ENCODE measurements around the gene C10orf143.

The C10orf143 gene

GRCh38 chr10:130052193-130052592, 58.4 kb downstream of the C10orf143 start:
- POLR2A ChIA-PET: no interaction called here
- Histone ChIP-seq H3K4me3 (ENCODE audit: low read depth, low read length) (no peak overlapping the region), H3K9me3 (ENCODE audit: control insufficient read depth, insufficient read depth, low read depth, low read length) (no peaks in the 10 kb centered on the region; the same call in 1 of the 2 replicates), H3K4me1 (ENCODE audit: control insufficient read depth, insufficient read depth, low read length) (no peaks in the 10 kb centered on the region), H3K36me3 (ENCODE audit: control insufficient read depth in 2 of 2, insufficient read depth in 1 of 2, low read length in 2 of 2) (no peaks in the 10 kb centered on the region), H3K27ac (ENCODE audit: extremely low read depth, low read depth, low read length) (no peak overlapping the region)
- TF ChIP-seq ZNF211 (tag by site-specific recombination; IDR thresholded peaks at IDR 0.05; ENCODE audit: low read depth) (no peak), ZNF266 (tag by site-specific recombination; IDR thresholded peaks at IDR 0.05; ENCODE audit: low read depth) (no peak), INSM2 (tag by site-specific recombination; IDR thresholded peaks at IDR 0.05) (no peak)
- CTCF ChIA-PET: no interaction called here

GRCh38 chr10:130050721-130051120, 59.9 kb downstream of the C10orf143 start:
- Histone ChIP-seq H3K4me3 (ENCODE audit: low read depth, low read length) (no peak overlapping the region), H3K27ac (ENCODE audit: extremely low read depth, low read depth, low read length) (no peak overlapping the region), H3K4me1 (ENCODE audit: control insufficient read depth, insufficient read depth, low read length) (no peaks in the 10 kb centered on the region), H3K9me3 (ENCODE audit: control insufficient read depth, insufficient read depth, low read depth, low read length) (no peaks in the 10 kb centered on the region), H3K36me3 (ENCODE audit: control insufficient read depth in 2 of 2, insufficient read depth in 1 of 2, low read length in 2 of 2) (no peaks in the 10 kb centered on the region)
- no peak for TF ChIP-seq ZFP41 (tag by site-specific recombination; IDR thresholded peaks at IDR 0.05; ENCODE audit: borderline replicate concordance)
- no peak for TF ChIP-seq ZNF274 (IDR thresholded peaks at IDR 0.05; ENCODE audit: low read length)
- TF ChIP-seq ZNF274 (tag by site-specific recombination; IDR thresholded peaks at IDR 0.05; ENCODE audit: borderline replicate concordance): no peak
- TF ChIP-seq ZNF549 (tag by site-specific recombination; IDR thresholded peaks at IDR 0.05): no peak
- no peak for TF ChIP-seq REPIN1 (tag by site-specific recombination; IDR thresholded peaks at IDR 0.05; ENCODE audit: low read depth)
- TF ChIP-seq ZNF580 (tag by site-specific recombination; IDR thresholded peaks at IDR 0.05): no peak
- no peak for TF ChIP-seq ZNF211 (tag by site-specific recombination; IDR thresholded peaks at IDR 0.05; ENCODE audit: low read depth)
- TF ChIP-seq ZNF341 (tag by site-specific recombination; IDR thresholded peaks at IDR 0.05; ENCODE audit: low read depth): no peak
- TF ChIP-seq ZNF473 (tag by site-specific recombination; IDR thresholded peaks at IDR 0.05): no peak
- no peak for TF ChIP-seq ZNF692 (tag by site-specific recombination; IDR thresholded peaks at IDR 0.05)
- no peak for TF ChIP-seq YY2 (tag by site-specific recombination; IDR thresholded peaks at IDR 0.05)
- TF ChIP-seq REST (tag by site-specific recombination; IDR thresholded peaks at IDR 0.05): no peak
- POLR2A ChIA-PET: no interaction called here
- CTCF ChIA-PET: no interaction called here

- POLR2A ChIA-PET: no interaction called here
- TF ChIP-seq ZNF2 (tag by site-specific recombination; IDR thresholded peaks at IDR 0.05) (no peak), ZNF37A (tag by site-specific recombination; IDR thresholded peaks at IDR 0.05) (no peak), ZNF398 (tag by site-specific recombination; IDR thresholded peaks at IDR 0.05) (no peak), REPIN1 (tag by site-specific recombination; IDR thresholded peaks at IDR 0.05; ENCODE audit: low read depth) (no peak), ZNF510 (tag by site-specific recombination; IDR thresholded peaks at IDR 0.05; ENCODE audit: insufficient replicate concordance) (no peak), HOXD13 (CRISPR knock-in tag; IDR thresholded peaks at IDR 0.05; ENCODE audit: borderline replicate concordance) (no peak), PATZ1 (tag by site-specific recombination; IDR thresholded peaks at IDR 0.05) (no peak)
Measured at GRCh38 chr10:130049987-130050386, 60.6 kb downstream of the C10orf143 start.

More at GRCh38 chr10:130049987-130050386, 60.6 kb downstream of the C10orf143 start:
- CTCF ChIA-PET: interaction anchor here (0.6 kb wide), 1 partner anchor 191 kb away, joined by 3 read pairs; no protein-coding TSS in a partner anchor
- Histone ChIP-seq H3K4me1 (ENCODE audit: control insufficient read depth, insufficient read depth, low read length) (no peaks in the 10 kb centered on the region), H3K27ac (ENCODE audit: extremely low read depth, low read depth, low read length) (no peak overlapping the region), H3K36me3 (ENCODE audit: control insufficient read depth in 2 of 2, insufficient read depth in 1 of 2, low read length in 2 of 2) (no peaks in the 10 kb centered on the region), H3K4me3 (ENCODE audit: low read depth, low read length) (no peak overlapping the region), H3K9me3 (ENCODE audit: control insufficient read depth, insufficient read depth, low read depth, low read length) (no peaks in the 10 kb centered on the region)

All from HEK293 (cell line).